H4 (cell line): ENCODE results near the gene KANK2. TPM values are rescaled to one million over a fixed set of nuclear protein-coding genes. Genes with fewer than 3 reads are reported as not detected.
"Not testable (repeated sequence)": the region's sequence is repeated elsewhere in the genome, so short reads cannot be mapped to it uniquely, and the experiment has no call there.

Experiments
- DNase-seq: peaks from one replicate; pipeline ENCODE4 v3.0.0-alpha.2; 2015; ENCODE audit warnings: low spot score
- total RNA-seq: library from RNA; depleted of rRNA; stranded (reverse); fragments of >200 nt; shearing (Covaris generic); gene quantifications from 2 replicates; pipeline ENCODE4 v1.2.3, GENCODE V29; 2014

Gene KANK2
- total RNA-seq, 1 experiment from 2014 or later: 63.8 TPM

DNA sequence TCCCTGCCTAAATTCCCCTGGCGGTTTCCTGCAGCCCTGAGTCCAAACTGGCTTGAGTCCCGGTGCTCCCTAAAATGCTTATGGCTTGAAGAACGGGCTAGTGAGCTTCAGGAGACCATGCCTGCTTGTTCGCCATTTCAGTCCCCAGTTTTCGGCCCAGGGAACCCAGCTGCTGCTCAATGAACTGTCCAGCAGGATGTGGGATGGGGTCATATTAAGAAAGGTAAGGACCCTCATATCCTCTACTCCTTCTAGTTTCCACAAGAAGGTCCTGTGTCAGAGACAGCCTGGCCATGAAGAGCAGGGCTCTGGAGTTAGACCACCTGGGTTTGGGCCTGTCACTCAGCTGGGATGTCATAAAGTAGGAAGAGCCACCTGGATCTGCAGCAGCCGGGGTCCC is 24.8 kb downstream of the KANK2 start:
- no peak for DNase-seq

GRCh38 chr19:11171144-11171543 is 26.2 kb downstream of the KANK2 start:
- no peak for DNase-seq

- no peak for DNase-seq
These were observed 27.3 kb downstream of the KANK2 start for GRCh38 chr19:11169896-11170678.

- peak; percentile 62 for DNase-seq
These were observed 28.8 kb downstream of the KANK2 start for GRCh38 chr19:11168568-11168967.

GRCh38 chr19:11166281-11167142 is 30.8 kb downstream of the KANK2 start:
- no peak for DNase-seq

GRCh38 chr19:11165486-11166030 is 31.8 kb downstream of the KANK2 start:
- no peak for DNase-seq

DNA sequence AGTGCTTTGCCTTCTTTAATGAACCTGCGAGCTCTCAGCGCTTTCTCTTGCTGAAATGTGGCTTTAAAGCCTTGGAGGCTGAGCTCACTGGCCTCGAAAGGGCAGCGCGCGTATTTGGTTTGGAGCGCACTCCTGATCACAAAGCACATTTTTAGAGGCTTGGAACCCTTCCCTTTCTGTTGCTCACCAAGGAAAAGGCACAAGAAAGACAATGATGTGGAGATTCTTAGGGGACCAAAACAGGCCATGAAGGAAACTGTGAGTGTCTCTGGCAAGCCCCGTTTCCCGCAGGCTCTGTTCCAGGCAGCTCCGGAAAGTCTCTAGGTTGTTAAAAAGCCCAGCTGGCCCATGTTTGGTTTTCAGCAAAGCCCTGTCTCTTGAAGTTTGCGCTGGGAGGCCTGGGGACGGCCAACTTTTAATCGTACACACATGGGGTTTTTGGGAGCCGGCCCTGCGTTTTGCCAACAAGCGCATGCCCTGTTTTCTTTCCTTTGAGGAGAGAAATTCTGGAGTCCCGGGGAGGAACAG is 32.4 kb downstream of the KANK2 start:
- no peak for DNase-seq

GRCh38 chr19:11164296-11164695 is 33.0 kb downstream of the KANK2 start:
- no peak for DNase-seq

DNA sequence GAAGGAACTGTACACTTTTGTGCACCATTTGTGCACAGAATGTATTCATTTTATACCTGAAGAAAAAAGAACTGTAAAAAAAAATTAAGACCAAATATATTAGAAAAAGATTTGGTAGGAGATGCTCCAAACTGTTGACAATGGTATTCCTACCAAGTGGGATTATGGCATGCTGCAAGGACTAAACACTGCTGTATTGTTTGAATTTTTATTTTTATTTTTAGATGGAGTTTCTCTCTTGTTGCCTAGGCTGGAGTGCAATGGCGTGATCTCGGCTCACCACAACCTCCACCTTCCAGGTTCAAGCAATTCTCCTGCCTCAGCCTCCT is 36.9 kb downstream of the KANK2 start:
- not testable (repeated sequence) for DNase-seq

DNA sequence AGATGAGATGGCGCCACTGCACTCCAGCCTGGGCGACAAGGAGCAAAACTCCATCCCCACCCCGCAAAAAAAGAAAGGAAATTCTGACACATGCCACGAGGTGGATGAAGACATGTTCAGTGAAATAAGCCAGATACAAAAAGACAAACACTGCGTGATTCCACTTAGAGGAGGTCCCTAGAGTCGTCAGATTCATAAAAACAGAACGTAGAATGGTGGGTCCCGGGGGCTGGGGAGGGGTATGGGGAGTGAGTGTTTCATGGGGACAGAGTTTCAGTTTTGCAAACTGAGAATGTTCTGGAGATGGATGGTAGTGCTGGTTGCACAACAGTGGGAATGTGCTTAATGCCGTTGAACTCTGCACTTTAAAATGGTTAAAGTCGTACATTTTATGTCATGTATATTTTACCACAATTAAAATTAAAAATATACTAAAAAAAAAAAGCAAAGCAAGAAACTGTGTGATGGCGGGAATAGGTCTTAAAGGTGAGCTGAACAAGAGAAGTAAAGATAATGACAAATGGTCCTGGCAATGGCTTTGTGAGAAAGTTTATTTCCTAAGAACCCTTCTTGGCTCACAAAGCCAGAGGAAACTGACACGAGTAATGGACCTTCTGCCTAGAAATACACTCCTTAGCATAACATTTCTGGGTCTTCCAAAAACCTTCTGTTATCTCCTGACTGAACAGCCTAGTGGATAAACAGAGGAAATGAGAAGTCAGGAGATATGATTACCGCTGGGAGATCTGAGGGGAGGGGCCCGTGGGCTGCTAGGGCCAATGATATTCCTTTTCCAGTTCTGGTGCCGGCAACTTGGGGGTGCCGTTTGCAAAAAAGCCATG is 37.5 kb downstream of the KANK2 start:
- DNase-seq: no peak

DNA sequence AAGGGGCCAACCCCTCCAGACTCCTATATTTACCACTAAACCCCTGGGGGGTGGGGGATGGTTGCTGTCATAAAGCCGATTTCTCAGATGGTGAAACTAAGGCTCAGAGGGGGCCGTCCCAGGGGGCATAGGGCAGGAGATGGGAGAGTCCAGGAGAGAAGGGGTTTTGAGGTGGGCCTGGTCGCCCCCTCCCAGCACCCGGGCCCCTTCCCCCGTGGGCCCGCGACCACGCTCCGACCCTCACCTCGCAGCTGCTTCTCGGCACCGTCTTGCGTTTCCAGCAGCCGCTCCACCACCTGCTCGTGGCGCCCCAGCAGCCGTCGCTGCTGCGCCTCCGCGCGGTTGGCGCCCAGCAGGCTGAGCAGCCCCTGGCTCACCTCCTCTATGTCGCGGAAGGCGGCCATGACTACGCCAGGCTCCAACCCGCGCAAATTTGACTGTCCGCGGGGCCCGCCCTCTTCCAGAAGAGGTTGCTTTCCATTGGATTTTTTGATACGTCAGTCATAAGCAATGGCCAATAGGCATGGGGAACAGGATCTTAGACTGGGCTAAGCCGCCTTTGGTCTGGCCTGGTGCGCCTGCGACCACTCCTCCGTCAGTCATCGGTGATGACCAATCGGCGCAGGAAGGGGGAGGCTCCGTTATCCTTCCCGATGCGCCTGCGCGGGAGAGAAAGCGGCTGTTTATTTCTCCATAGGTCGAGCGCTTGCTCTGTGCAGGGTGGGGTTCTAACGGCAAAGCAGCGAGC is 41.8 kb downstream of the KANK2 start, which contains the start of gene SPC24:
Gene SPC24, minus strand, starts transcription at position 410 of the 748 bp plus-strand sequence. Its CDS starts 6 bp downstream, at position 404.
- peak; percentile 98 for DNase-seq

- no peak for DNase-seq
These were observed 42.7 kb downstream of the KANK2 start for GRCh38 chr19:11154683-11155047.

DNA sequence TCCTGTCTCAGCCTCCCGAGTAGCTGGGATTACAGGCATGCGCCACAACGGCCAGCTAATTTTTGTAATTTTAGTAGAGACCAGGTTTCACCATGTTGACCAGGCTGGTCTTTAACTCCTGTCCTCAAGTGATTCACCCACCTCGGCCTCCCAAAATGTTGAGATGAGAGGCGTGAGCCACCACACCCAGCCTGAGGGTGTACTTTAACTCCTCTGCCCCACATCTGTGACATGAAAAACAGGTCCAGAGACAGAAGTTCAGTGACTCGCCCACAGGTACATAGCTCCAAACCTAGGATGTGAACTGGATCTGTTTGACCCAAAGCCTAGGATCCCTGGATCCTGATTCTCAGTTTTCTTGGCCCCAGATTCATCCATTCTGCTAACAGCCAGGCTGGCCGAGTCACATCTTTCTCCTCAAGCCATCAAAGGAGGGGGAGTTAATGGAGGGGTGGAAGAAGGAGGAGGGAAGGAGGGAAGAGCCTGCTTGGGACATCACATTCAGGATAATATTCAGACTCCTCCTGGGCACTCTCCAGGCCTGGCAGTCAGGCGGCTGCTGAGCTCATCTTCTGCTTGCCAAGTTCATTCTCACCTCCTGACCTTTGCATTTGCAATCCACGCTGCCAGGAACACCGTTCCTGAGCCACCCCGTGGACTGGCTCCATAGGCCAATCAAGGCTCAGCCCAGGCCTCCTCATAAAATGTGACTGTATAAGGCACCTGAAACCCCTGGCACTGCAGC is 44.9 kb downstream of the KANK2 start:
- DNase-seq: no peak

DNA sequence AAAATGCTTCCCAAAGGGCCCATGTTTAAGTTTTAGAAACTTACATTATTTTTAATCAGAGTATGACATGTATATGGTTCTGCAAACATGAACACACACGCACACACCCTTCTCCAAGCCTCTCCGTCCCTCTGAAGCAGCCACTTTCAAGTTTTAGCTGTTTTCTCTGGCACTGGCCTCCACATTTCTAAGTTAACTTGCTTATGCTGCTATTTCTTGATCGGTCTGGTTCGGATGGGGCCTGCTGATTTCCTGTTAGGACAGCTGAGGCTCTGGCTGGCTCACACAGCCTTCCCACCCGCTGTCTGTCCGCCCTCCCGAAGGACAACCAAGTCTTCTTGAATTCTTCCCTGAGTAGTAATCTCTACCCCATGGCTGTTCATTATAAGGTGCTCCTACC is 46.2 kb downstream of the KANK2 start:
- DNase-seq: no peak

DNA sequence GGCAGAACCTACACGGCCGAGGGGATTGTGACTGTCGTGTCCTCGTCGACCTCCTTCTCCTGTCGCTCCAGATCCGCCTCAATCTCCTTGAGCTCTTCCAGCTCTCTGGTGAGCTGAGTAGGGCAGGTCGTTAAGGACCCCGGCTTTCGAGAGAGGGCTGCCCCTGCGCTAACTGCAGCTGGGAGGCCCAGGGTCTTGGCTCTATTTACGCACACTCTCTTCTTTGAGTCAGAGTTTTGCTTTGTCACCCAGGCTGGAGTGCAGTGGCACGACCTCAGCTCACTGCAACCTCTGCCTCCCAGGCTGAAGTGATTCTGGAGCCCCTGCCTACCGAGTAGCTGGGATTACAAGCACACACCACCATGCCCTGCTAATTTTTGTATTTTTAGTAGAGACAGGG is 49.3 kb downstream of the KANK2 start:
- DNase-seq: no peak

- no peak for DNase-seq
These were observed 51.8 kb downstream of the KANK2 start for GRCh38 chr19:11145536-11145924.

GRCh38 chr19:11142528-11143171 is 54.7 kb downstream of the KANK2 start:
- peak; percentile 89 for DNase-seq

- DNase-seq: no peak
These were observed 55.3 kb downstream of the KANK2 start for GRCh38 chr19:11141937-11142527.

DNA sequence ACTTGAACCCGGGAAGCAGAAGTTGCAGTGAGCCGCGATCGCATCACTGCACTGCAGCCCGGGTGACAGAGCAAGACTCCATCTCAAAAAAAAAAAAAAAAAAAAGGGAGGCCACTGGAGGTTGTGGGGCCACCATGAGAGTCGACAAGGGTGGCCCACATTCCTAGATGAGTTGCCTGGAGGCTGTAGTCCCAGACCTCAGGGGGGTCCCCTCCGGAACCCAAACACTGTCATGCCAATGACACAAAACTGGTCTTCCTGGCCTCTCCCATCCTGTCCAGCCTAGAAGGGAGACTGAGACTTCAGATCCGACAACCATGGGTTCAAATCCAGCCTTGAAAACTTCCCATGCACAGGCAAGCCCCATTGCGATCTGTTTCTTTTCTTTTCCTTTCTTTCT is 56.4 kb downstream of the KANK2 start:
- no peak for DNase-seq
